ENCODE results near the gene HHAT. TPM values are rescaled to one million over a fixed set of nuclear protein-coding genes. Genes with fewer than 3 reads are reported as not detected.

The HHAT gene
- total and polyA plus RNA-seq, 2 donors (not counting 3 experiments of a cell fraction or from before 2014, with no cell fraction given): 2.4 to 4.3 TPM

DNA sequence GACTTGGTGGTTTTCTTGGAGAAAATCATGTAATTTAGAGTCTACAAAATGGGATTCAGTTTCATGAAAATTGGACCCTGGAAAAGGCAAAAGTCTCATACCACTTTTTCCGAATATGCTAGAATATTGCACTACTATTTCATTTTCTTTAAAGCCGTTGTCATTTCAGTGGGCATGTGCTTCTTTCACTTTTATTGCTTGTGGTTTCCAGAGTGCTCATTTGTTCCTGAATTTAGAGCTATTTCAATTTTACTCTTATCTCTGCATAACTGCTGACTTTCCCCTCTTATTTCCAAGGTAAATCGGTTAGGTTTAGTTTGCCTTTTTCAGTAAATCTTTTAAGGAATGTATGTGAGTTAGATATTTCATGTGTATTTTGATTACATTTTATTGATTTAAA, 11.6 kb downstream of the HHAT start:
- Histone ChIP-seq H3K9me1 (replicated peaks; ENCODE audit: control insufficient read depth, extremely low read depth, insufficient read depth, low read length) (no peaks in the 10 kb centered on the region), H3K4me3 (replicated peaks in 1 of 3; ENCODE audit: insufficient read depth in 1 of 3, low read depth in 1 of 3, low read length in 3 of 3) (no peak overlapping the region), H3K9me3 (replicated peaks; ENCODE audit: control insufficient read depth, insufficient read depth, low read length) (no peaks in the 10 kb centered on the region), H4K20me1 (replicated peaks; ENCODE audit: control insufficient read depth, extremely low read depth, insufficient read depth, low read length) (no peaks in the 10 kb centered on the region), H3K9ac (replicated peaks; ENCODE audit: extremely low read depth, insufficient read depth, low read length) (no peak overlapping the region), H2AFZ (ENCODE audit: low read depth, low read length) (no peak overlapping the region), H3K36me3 (ENCODE audit: control insufficient read depth in 2 of 2, extremely low read depth in 1 of 2, insufficient read depth in 2 of 2, low read length in 2 of 2) (no peaks in the 10 kb centered on the region), H3K27me3 (ENCODE audit: control insufficient read depth in 2 of 2, insufficient read depth in 2 of 2, low read length in 2 of 2) (no peaks in the 10 kb centered on the region), H3K4me1 (ENCODE audit: control insufficient read depth, extremely low read depth, insufficient read depth, low read length) (no peaks in the 10 kb centered on the region), H3K79me2 (ENCODE audit: control insufficient read depth, insufficient read depth, low read length) (no peaks in the 10 kb centered on the region), H3K27ac (ENCODE audit: insufficient read depth, low read depth, low read length) (no peak overlapping the region), H3K4me2 (ENCODE audit: insufficient read depth, low read length) (no peak overlapping the region)
- no TSS peak for BruUV-seq (replicated peaks)
- DNase-seq (ENCODE audit: low read depth, low spot score) (no peak), FAIRE-seq (no peak)
- intact Hi-C loops (cut with micrococcal nuclease): no loop called here
- ChIA-PET POLR2A (no interaction called here), CTCF (interaction anchor here (1.0 to 2.6 kb wide), 4 partner anchors 10 to 63 kb away, joined by 3 to 8 read pairs (median 4); no protein-coding TSS in a partner anchor)
- TF ChIP-seq JUN (IDR thresholded peaks at IDR 0.05; ENCODE audit: borderline replicate concordance, insufficient read depth, insufficient read length, low read depth): no peak
- no peak for TF ChIP-seq POLR2AphosphoS5 (IDR thresholded peaks at IDR 0.05; ENCODE audit: insufficient read depth, low read depth, low read length)
- dilution Hi-C loops (cut with MboI; ENCODE audit: extremely low pct_ligation_motif_present, low sequenced_read_pairs): no loop called here

DNA sequence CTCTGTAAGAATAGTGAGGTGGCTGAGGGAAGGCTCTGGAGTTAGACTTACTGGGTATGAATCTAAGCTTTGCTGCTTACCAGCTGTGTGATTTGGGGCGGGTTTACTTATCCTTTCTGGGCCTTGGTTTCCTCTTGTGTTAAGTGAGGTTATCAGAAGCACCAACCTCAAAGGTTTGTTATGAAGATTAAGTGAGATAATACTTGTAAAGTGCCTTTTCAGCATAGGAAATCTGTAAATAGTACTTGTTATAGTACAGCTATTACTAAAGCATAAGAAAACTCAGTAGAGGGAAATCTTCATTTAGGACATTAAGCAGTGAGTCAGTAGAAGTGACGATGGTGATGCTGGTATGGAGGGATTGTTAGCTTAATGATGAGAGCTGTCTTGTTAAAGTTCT, 12.1 kb downstream of the HHAT start:
- Histone ChIP-seq H3K79me2 (ENCODE audit: control insufficient read depth, insufficient read depth, low read length) (no peaks in the 10 kb centered on the region), H3K9me3 (replicated peaks; ENCODE audit: control insufficient read depth, insufficient read depth, low read length) (no peaks in the 10 kb centered on the region), H3K4me2 (ENCODE audit: insufficient read depth, low read length) (no peak overlapping the region), H3K36me3 (ENCODE audit: control insufficient read depth in 2 of 2, extremely low read depth in 1 of 2, insufficient read depth in 2 of 2, low read length in 2 of 2) (no peaks in the 10 kb centered on the region), H3K27me3 (ENCODE audit: control insufficient read depth in 2 of 2, insufficient read depth in 2 of 2, low read length in 2 of 2) (no peaks in the 10 kb centered on the region), H3K9me1 (replicated peaks; ENCODE audit: control insufficient read depth, extremely low read depth, insufficient read depth, low read length) (no peaks in the 10 kb centered on the region), H4K20me1 (replicated peaks; ENCODE audit: control insufficient read depth, extremely low read depth, insufficient read depth, low read length) (no peaks in the 10 kb centered on the region), H3K27ac (ENCODE audit: insufficient read depth, low read depth, low read length) (no peak overlapping the region), H3K9ac (replicated peaks; ENCODE audit: extremely low read depth, insufficient read depth, low read length) (no peak overlapping the region), H3K4me1 (ENCODE audit: control insufficient read depth, extremely low read depth, insufficient read depth, low read length) (no peaks in the 10 kb centered on the region), H3K4me3 (replicated peaks in 1 of 3; ENCODE audit: insufficient read depth in 1 of 3, low read depth in 1 of 3, low read length in 3 of 3) (no peak overlapping the region), H2AFZ (ENCODE audit: low read depth, low read length) (no peak overlapping the region)
- intact Hi-C loops (cut with micrococcal nuclease): no loop called here
- DNase-seq (ENCODE audit: low read depth, low spot score) (no peak), FAIRE-seq (no peak)
- no peak for TF ChIP-seq CTCF (IDR thresholded peaks at IDR 0.05; ENCODE audit: extremely low read depth in 1 of 2, insufficient read depth in 1 of 2, low read depth in 1 of 2, low read length in 2 of 2)
- no peak for TF ChIP-seq FOS (IDR thresholded peaks at IDR 0.05; ENCODE audit: borderline replicate concordance, insufficient read depth, low read length)
- no peak for TF ChIP-seq MAX (IDR thresholded peaks at IDR 0.05; ENCODE audit: insufficient read depth, insufficient read length)
- TF ChIP-seq MYC (IDR thresholded peaks at IDR 0.05; ENCODE audit: low read depth, low read length): no peak
- dilution Hi-C loops (cut with MboI; ENCODE audit: extremely low pct_ligation_motif_present, low sequenced_read_pairs): no loop called here
- ChIA-PET POLR2A (no interaction called here), CTCF (interaction anchor here (1.0 to 2.6 kb wide), 5 partner anchors 10 to 62 kb away, joined by 3 to 10 read pairs (median 6); no protein-coding TSS in a partner anchor)
- no TSS peak for BruUV-seq (replicated peaks)
